SU-DHL-6 (cell line): ENCODE data around the gene CAPRIN2.

Experiments
- H2AFZ ChIP-seq: fragments of 200-600 bp; sonication (generic); 2 replicates; pipeline ENCODE4 v1.6.1; 2014; ENCODE audit warnings: low read depth, mild to moderate bottlenecking, moderate library complexity, mixed read lengths, antibody characterized with exemption, low read length; ENCODE audit not compliant: severe bottlenecking
- H3F3A ChIP-seq: fragments of 200-600 bp; shearing (Covaris generic); 2 replicates; pipeline ENCODE4 v1.6.0; 2016; ENCODE audit warnings: antibody characterized with exemption, mild to moderate bottlenecking; ENCODE audit not compliant: insufficient read depth
- H3K27ac ChIP-seq: fragments of 200-600 bp; sonication (generic); 2 replicates; pipeline ENCODE4 v1.5.1; 2016; ENCODE audit warnings: low read depth, mild to moderate bottlenecking, low read length, moderate library complexity, mixed read lengths
- H3K27me3 ChIP-seq: fragments of 200-600 bp; sonication (generic), shearing (Covaris generic); 2 replicates; pipeline ENCODE4 v1.6.0; 2014; ENCODE audit warnings: mild to moderate bottlenecking, low read length
- H3K36me3 ChIP-seq: fragments of 200-600 bp; sonication (generic); 2 replicates; pipeline ENCODE4 v1.6.1; 2014; ENCODE audit warnings: mild to moderate bottlenecking, low read length, mixed read lengths
- H3K4me2 ChIP-seq: fragments of 300-600, 200-600 bp; shearing (Covaris generic), sonication (generic); 2 replicates; pipeline ENCODE4 v1.6.0; 2014; ENCODE audit warnings: low read length, low read depth, mild to moderate bottlenecking; ENCODE audit not compliant: poor library complexity, severe bottlenecking
- H3K4me3 ChIP-seq: fragments of 200-600 bp; sonication (generic); 2 replicates; pipeline ENCODE4 v1.5.1; 2014; ENCODE audit warnings: antibody characterized with exemption, low read length, mild to moderate bottlenecking, mixed read lengths; ENCODE audit not compliant: insufficient read depth, poor library complexity, severe bottlenecking
- H3K79me2 ChIP-seq: fragments of 200-600 bp; sonication (generic); 2 replicates; pipeline ENCODE4 v1.6.1; 2014; ENCODE audit warnings: mild to moderate bottlenecking, low read length, moderate library complexity; ENCODE audit not compliant: insufficient read depth
- H3K9ac ChIP-seq: fragments of 200-600 bp; sonication (generic); 2 replicates; pipeline ENCODE4 v1.7.0; 2014; ENCODE audit warnings: mild to moderate bottlenecking, low read length
- H3K9me2 ChIP-seq: fragments of 200-600 bp; sonication (generic); replicated peaks from 2 replicates; pipeline ENCODE4 v1.6.1; 2014; ENCODE audit warnings: low read length; ENCODE audit not compliant: insufficient read depth
- H3K9me3 ChIP-seq: fragments of 200-600 bp; sonication (generic); 2 replicates; pipeline ENCODE4 v1.6.1; 2014; ENCODE audit warnings: low read length, mixed read lengths; ENCODE audit not compliant: insufficient read depth
- H4K20me1 ChIP-seq: fragments of 200-600 bp; sonication (generic); 2 replicates; pipeline ENCODE4 v1.6.1; 2014; ENCODE audit warnings: low read depth, mild to moderate bottlenecking, antibody characterized with exemption, low read length, moderate library complexity, mixed read lengths
- EZH2phosphoT487 ChIP-seq: fragments of 200-600 bp; sonication (generic), shearing (Covaris generic); conservative IDR thresholded peaks from 2 replicates; pipeline ENCODE4 v1.6.1; 2018; ENCODE audit warnings: mild to moderate bottlenecking, antibody characterized with exemption, low read length, moderate library complexity, mixed read lengths
- TF ChIP-seq, protein P1 (sequence below): fragments of 200-600 bp; sonication (generic); IDR thresholded peaks from one replicate; pipeline ENCODE4 v1.5.1; 2017; ENCODE audit warnings: antibody characterized with exemption, mild to moderate bottlenecking, low read length, moderate library complexity; ENCODE audit not compliant: insufficient read depth, poor library complexity, severe bottlenecking

The CAPRIN2 gene

DNA sequence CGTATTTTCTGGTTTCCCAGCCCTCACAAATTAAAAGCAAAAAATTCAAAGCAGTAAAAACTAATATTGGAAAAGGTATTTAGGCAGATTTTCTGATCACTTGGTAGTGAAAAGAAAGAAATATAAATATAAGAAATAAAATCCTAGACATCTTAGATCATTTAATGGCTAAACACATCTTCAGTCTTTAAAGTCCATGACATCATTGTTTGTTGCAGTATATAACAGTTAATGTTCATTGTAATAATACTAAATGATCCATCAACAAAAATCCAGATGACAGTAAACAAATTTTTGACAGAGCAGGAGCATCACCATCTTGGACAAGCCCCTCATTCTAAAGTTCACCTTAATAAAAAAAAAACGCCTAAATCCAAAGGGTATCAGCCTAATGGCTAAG lies 29.2 kb upstream of the CAPRIN2 start:
- peaks cover 2% of the 10 kb centered on the region; the same call in 1 of the 2 replicates for H3K27me3 ChIP-seq
- H4K20me1 ChIP-seq = no peaks in the 10 kb centered on the region
- no peaks in the 10 kb centered on the region for H3K9me2 ChIP-seq
- no peaks in the 10 kb centered on the region for H3K36me3 ChIP-seq
- TF ChIP-seq, protein P1, sequence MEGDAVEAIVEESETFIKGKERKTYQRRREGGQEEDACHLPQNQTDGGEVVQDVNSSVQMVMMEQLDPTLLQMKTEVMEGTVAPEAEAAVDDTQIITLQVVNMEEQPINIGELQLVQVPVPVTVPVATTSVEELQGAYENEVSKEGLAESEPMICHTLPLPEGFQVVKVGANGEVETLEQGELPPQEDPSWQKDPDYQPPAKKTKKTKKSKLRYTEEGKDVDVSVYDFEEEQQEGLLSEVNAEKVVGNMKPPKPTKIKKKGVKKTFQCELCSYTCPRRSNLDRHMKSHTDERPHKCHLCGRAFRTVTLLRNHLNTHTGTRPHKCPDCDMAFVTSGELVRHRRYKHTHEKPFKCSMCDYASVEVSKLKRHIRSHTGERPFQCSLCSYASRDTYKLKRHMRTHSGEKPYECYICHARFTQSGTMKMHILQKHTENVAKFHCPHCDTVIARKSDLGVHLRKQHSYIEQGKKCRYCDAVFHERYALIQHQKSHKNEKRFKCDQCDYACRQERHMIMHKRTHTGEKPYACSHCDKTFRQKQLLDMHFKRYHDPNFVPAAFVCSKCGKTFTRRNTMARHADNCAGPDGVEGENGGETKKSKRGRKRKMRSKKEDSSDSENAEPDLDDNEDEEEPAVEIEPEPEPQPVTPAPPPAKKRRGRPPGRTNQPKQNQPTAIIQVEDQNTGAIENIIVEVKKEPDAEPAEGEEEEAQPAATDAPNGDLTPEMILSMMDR = no peak
- TF ChIP-seq EZH2phosphoT487 = no peak
- peaks cover 5% of the 10 kb centered on the region for H3K9me3 ChIP-seq
- H3K27ac ChIP-seq = no peak overlapping the region
- no peak overlapping the region for H3K4me3 ChIP-seq
- no peak overlapping the region for H2AFZ ChIP-seq
- H3K9ac ChIP-seq = no peak overlapping the region
- H3F3A ChIP-seq = no peaks in the 10 kb centered on the region
- H3K4me2 ChIP-seq = no peak overlapping the region
- H3K79me2 ChIP-seq = no peaks in the 10 kb centered on the region

DNA sequence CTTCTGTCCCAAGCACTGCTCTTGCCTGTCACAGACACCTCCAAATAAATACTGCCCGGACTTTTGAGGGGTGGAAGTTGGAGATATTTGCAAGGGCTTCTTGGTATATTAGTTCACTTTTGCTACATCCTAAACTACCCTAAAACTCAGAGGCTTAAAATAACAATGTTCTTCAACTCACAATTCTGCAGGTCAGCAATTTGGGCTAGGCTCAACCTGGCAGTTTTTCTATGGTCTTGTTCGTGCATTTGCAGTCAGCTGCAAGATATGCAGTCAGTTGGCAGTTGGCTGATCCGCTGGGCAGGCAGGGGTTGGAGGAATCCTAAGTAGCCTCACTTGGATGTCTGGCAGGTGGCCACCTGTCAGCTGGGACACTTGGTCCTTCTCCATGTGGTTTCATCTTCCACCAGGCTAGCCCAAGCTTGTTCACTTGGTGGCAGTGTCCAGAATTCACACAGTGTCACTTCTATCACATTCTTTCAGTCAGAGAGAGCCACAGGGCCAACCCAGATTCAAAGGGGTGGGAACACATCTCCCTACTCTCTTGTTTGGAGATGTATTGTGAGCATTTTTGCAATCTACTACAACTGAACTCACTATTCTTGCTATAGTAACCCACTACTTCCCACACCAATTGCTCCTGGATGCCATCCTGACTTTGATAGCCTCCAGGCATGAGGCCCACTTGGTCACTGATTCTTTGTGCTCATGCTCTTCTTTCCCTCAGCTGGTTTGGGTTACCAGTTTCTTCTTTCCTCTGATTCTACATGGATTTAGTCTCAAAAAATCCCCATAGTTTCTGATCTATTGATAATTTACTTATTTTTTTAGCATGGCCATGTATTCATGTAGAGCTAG lies 27.8 kb upstream of the CAPRIN2 start:
- Histone ChIP-seq H4K20me1 (no peaks in the 10 kb centered on the region), H3K9me3 (peaks cover 5% of the 10 kb centered on the region), H3K9ac (no peak overlapping the region), H3K4me3 (no peak overlapping the region), H3K27ac (no peak overlapping the region), H3K9me2 (no peaks in the 10 kb centered on the region), H3K4me2 (no peak overlapping the region), H3K27me3 (peaks cover 2% of the 10 kb centered on the region; the same call in 1 of the 2 replicates), H3K79me2 (no peaks in the 10 kb centered on the region), H2AFZ (no peak overlapping the region), H3K36me3 (no peaks in the 10 kb centered on the region), H3F3A (no peaks in the 10 kb centered on the region)
- TF ChIP-seq, protein P1 = no peak
- TF ChIP-seq EZH2phosphoT487 = no peak

DNA sequence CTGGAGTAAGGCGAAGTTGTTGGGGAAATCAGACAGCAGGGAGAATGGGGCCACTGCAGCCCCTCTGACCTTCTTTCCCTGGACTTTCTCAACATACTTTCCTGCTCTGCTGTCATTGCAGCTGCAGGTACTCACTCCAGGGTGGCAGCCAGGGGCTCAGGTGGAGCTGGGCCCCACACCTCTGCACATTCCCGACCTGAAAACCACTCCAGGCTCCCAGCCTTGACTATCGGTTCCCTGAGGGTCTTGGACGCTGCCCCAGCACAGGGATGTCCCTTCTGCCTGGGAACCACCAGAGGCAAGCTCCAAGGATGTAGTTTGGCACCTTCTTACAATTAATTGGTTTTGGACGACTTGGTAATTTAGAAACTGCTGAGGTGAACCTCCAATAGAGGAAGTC lies 24.8 kb upstream of the CAPRIN2 start:
- H3K9ac ChIP-seq = no peak overlapping the region
- H3F3A ChIP-seq = no peaks in the 10 kb centered on the region
- no peaks in the 10 kb centered on the region for H4K20me1 ChIP-seq
- no peak overlapping the region for H3K27ac ChIP-seq
- no peaks in the 10 kb centered on the region for H3K9me2 ChIP-seq
- H3K27me3 ChIP-seq = peaks cover 2% of the 10 kb centered on the region; the same call in 1 of the 2 replicates
- peaks cover 17% of the 10 kb centered on the region for H3K9me3 ChIP-seq
- no peak overlapping the region for H3K4me3 ChIP-seq
- H3K36me3 ChIP-seq = no peaks in the 10 kb centered on the region
- H3K79me2 ChIP-seq = no peaks in the 10 kb centered on the region
- no peak overlapping the region for H2AFZ ChIP-seq
- no peak overlapping the region for H3K4me2 ChIP-seq
- TF ChIP-seq, protein P1 = no peak
- no peak for TF ChIP-seq EZH2phosphoT487
